Measurements from ENCODE around the gene SPCS3.

GRCh38 chr4:176273736-176274135 is 46.0 kb upstream of the SPCS3 start:
- TF ChIP-seq YY1 (IDR thresholded peaks at IDR 0.05; ENCODE audit: insufficient read depth, insufficient read length), result no peak
- TF ChIP-seq ZNF274 (IDR thresholded peaks at IDR 0.05; ENCODE audit: low read depth, low read length), result no peak

Measured in NT2/D1 (cell line).